GM19455 (cell line): ENCODE data around the gene LY9.
"Not testable (repeated sequence)": the region's sequence is repeated elsewhere in the genome, so short reads cannot be mapped to it uniquely, and the experiment has no call there.

Source experiments
- ATAC-seq: cut with Tn5 transposase; IDR thresholded peaks from one replicate; pipeline ENCODE4 v1.9.1; 2021; ENCODE audit not compliant: unreplicated experiment

The LY9 gene

GRCh38 chr1:160862203-160863060 is 66.5 kb downstream of the LY9 start, which contains the start of gene CD244:
TSS of gene CD244 (minus strand) at chr1:160862887. CDS start at chr1:160862677, 210 bp downstream.
- no peak for ATAC-seq

- no peak for ATAC-seq
Observed at GRCh38 chr1:160863061-160863773, 67.2 kb downstream of the LY9 start.

- no peak for ATAC-seq
Observed at GRCh38 chr1:160863774-160864131, 67.8 kb downstream of the LY9 start.

- ATAC-seq = no peak
Observed at GRCh38 chr1:160864173-160864572, 68.2 kb downstream of the LY9 start.

- ATAC-seq = no peak
Observed at GRCh38 chr1:160865337-160865736, 69.4 kb downstream of the LY9 start.

- no peak for ATAC-seq
Observed at GRCh38 chr1:160866001-160866694, 70.2 kb downstream of the LY9 start.

GRCh38 chr1:160866695-160867260 is 70.8 kb downstream of the LY9 start:
- ATAC-seq = no peak

- ATAC-seq = not testable (repeated sequence)
Observed at GRCh38 chr1:160867651-160868050, 71.7 kb downstream of the LY9 start.

GRCh38 chr1:160868141-160868540 is 72.2 kb downstream of the LY9 start:
- ATAC-seq = no peak

GRCh38 chr1:160874935-160875334 is 79.0 kb downstream of the LY9 start:
- ATAC-seq = no peak

- ATAC-seq = not testable (repeated sequence)
Observed at GRCh38 chr1:160875591-160875990, 79.6 kb downstream of the LY9 start.

- no peak for ATAC-seq
Observed at GRCh38 chr1:160876311-160876710, 80.3 kb downstream of the LY9 start.

- ATAC-seq = no peak
Observed at GRCh38 chr1:160877221-160877620, 81.2 kb downstream of the LY9 start.
